Measurements from ENCODE around the gene NFE2L1.

DNA sequence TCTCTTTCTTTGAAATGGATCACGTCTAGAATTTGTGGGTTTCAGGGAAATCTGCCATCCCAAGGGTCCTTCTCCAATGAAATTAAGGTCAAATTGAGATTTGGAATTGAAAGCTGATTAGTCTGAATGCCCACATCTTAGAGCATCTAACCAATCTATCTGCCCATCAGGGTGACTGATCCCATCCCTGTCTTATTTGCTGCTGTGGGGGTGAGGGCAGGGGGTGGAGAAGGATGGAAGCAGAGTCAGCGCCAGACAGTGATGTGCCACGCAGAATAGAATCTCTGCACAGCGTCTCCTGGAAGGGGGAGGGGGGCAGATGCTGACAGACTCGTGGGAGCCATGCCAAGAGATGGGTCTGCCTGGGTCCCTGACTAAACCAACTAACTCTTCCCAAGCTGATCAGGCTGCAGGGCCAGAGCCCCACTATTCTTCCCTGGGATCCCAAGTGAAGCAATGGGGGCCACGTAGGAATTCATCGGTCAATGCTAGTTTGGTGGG lies 45.2 kb upstream of the NFE2L1 start:
- TF ChIP-seq, protein P1, sequence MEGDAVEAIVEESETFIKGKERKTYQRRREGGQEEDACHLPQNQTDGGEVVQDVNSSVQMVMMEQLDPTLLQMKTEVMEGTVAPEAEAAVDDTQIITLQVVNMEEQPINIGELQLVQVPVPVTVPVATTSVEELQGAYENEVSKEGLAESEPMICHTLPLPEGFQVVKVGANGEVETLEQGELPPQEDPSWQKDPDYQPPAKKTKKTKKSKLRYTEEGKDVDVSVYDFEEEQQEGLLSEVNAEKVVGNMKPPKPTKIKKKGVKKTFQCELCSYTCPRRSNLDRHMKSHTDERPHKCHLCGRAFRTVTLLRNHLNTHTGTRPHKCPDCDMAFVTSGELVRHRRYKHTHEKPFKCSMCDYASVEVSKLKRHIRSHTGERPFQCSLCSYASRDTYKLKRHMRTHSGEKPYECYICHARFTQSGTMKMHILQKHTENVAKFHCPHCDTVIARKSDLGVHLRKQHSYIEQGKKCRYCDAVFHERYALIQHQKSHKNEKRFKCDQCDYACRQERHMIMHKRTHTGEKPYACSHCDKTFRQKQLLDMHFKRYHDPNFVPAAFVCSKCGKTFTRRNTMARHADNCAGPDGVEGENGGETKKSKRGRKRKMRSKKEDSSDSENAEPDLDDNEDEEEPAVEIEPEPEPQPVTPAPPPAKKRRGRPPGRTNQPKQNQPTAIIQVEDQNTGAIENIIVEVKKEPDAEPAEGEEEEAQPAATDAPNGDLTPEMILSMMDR (IDR thresholded peaks at IDR 0.05) = no peak
- TF ChIP-seq ZFX (IDR thresholded peaks at IDR 0.05; ENCODE audit: borderline replicate concordance) = no peak

Measured in 22Rv1 (cell line).